HEK293 (cell line): ENCODE data around the gene CACNA2D3.

Experiments used
- CTCF ChIA-PET: fragments of 350-600 bp; formaldehyde crosslinking; extraction: SDS; loops from one replicate; lab custom pipeline; 2021; ENCODE audit warnings: antibody characterized with exemption; lab: Yijun Ruan, JAX
- POLR2A ChIA-PET: fragments of 300-600 bp; formaldehyde crosslinking; extraction: SDS; loops from one replicate; lab custom pipeline; 2020; ENCODE audit warnings: antibody characterized with exemption, inconsistent platforms; lab: Yijun Ruan, JAX
- H3K27ac ChIP-seq: fragments of 200-500 bp; sonication (Bioruptor generic); 2 replicates; pipeline ENCODE4 v1.5.1; 2014; ENCODE audit warnings: low read depth, low read length, control low read depth, inconsistent platforms; ENCODE audit errors: extremely low read depth
- H3K36me3 ChIP-seq, 2 experiments: fragments of 200-500 bp in 1 of 2; sonication (Bioruptor generic) in 1 of 2; 1 replicate in 1 of 2; 2 replicates in 1 of 2; pipeline ENCODE4 v1.5.1; 2014 to 2017; ENCODE audit warnings: inconsistent platforms in 2 of 2, low read length in 2 of 2; ENCODE audit not compliant: control insufficient read depth in 2 of 2, insufficient read depth in 1 of 2
- H3K4me1 ChIP-seq: fragments of 200-500 bp; sonication (Bioruptor generic); 2 replicates; pipeline ENCODE4 v1.5.1; 2014; ENCODE audit warnings: mild to moderate bottlenecking, low read length, inconsistent platforms; ENCODE audit not compliant: control insufficient read depth, insufficient read depth
- H3K4me3 ChIP-seq: 2 replicates; pipeline ENCODE4 v1.5.1; 2011; ENCODE audit warnings: low read depth, mild to moderate bottlenecking, control low read depth, low read length, moderate library complexity
- H3K9me3 ChIP-seq: fragments of 200-500 bp; sonication (Bioruptor generic); 2 replicates; pipeline ENCODE4 v1.5.1; 2014; ENCODE audit warnings: low read depth, low read length, inconsistent platforms; ENCODE audit not compliant: control insufficient read depth, insufficient read depth
- BCL11A ChIP-seq: fragments of 450-650 bp; formaldehyde crosslinking; IDR thresholded peaks from 2 replicates; pipeline ENCODE4 v1.5.1; 2016; ENCODE audit warnings: low read depth, missing biosample characterization, missing genetic modification characterization
- GFI1B ChIP-seq: fragments of 450-650 bp; formaldehyde crosslinking; IDR thresholded peaks from 2 replicates; pipeline ENCODE4 v1.5.1; 2016; ENCODE audit warnings: missing biosample characterization, missing genetic modification characterization
- GLIS1 ChIP-seq: fragments of 450-650 bp; formaldehyde crosslinking; IDR thresholded peaks from 2 replicates; pipeline ENCODE4 v1.5.1; 2016; ENCODE audit warnings: missing biosample characterization, missing genetic modification characterization
- KLF9 ChIP-seq: fragments of 450-650 bp; formaldehyde crosslinking; IDR thresholded peaks from 2 replicates; pipeline ENCODE4 v1.5.1; 2016; ENCODE audit warnings: missing biosample characterization, missing genetic modification characterization, low read depth
- MEIS1 ChIP-seq: sonication (generic); formaldehyde crosslinking; IDR thresholded peaks from 2 replicates; pipeline ENCODE4 v1.8.1; 2022; ENCODE audit warnings: missing genetic modification reagents, mild to moderate bottlenecking, borderline replicate concordance
- RBAK ChIP-seq: fragments of 450-650 bp; formaldehyde crosslinking; IDR thresholded peaks from 2 replicates; pipeline ENCODE4 v1.5.1; 2016; ENCODE audit warnings: missing biosample characterization, missing genetic modification characterization
- TCF7L2 ChIP-seq: IDR thresholded peaks from 2 replicates; pipeline ENCODE4 v1.6.1; 2011; ENCODE audit warnings: low read depth, mild to moderate bottlenecking, inconsistent platforms, low read length, moderate library complexity, borderline replicate concordance
- ZBTB1 ChIP-seq: fragments of 450-650 bp; formaldehyde crosslinking; IDR thresholded peaks from 2 replicates; pipeline ENCODE4 v1.5.1; 2016; ENCODE audit warnings: missing biosample characterization, missing genetic modification characterization
- ZEB2 ChIP-seq: fragments of 450-650 bp; formaldehyde crosslinking; IDR thresholded peaks from 2 replicates; pipeline ENCODE4 v1.5.1; 2016; ENCODE audit warnings: missing biosample characterization, missing genetic modification characterization
- ZFP41 ChIP-seq: fragments of 450-650 bp; formaldehyde crosslinking; IDR thresholded peaks from 2 replicates; pipeline ENCODE4 v1.5.1; 2016; ENCODE audit warnings: missing biosample characterization, missing genetic modification characterization, borderline replicate concordance
- ZNF548 ChIP-seq: fragments of 450-650 bp; formaldehyde crosslinking; IDR thresholded peaks from 2 replicates; pipeline ENCODE4 v1.5.1; 2016; ENCODE audit warnings: missing biosample characterization, missing genetic modification characterization
- ZNF561 ChIP-seq: fragments of 450-650 bp; IDR thresholded peaks from 2 replicates; pipeline ENCODE4 v1.5.1; 2018; ENCODE audit warnings: missing biosample characterization, missing genetic modification characterization, borderline replicate concordance
- ZNF777 ChIP-seq: fragments of 450-650 bp; formaldehyde crosslinking; IDR thresholded peaks from 2 replicates; pipeline ENCODE4 v1.5.1; 2017; ENCODE audit warnings: missing biosample characterization, missing genetic modification characterization, borderline replicate concordance
- TF ChIP-seq, protein P1 (sequence below): fragments of 450-650 bp; formaldehyde crosslinking; IDR thresholded peaks from 2 replicates; pipeline ENCODE4 v1.5.1; 2016; ENCODE audit warnings: missing biosample characterization, missing genetic modification characterization
- TF ChIP-seq, protein P2 (sequence below): fragments of 450-650 bp; formaldehyde crosslinking; IDR thresholded peaks from 2 replicates; pipeline ENCODE4 v1.5.1; 2016; ENCODE audit warnings: missing biosample characterization, missing genetic modification characterization, low read depth
- TF ChIP-seq, protein P3 (sequence below): fragments of 450-650 bp; formaldehyde crosslinking; IDR thresholded peaks from 2 replicates; pipeline ENCODE4 v1.5.1; 2016; ENCODE audit warnings: missing biosample characterization, missing genetic modification characterization
- TF ChIP-seq, protein P4 (sequence below): fragments of 450-650 bp; formaldehyde crosslinking; IDR thresholded peaks from 2 replicates; pipeline ENCODE4 v1.5.1; 2016; ENCODE audit warnings: missing biosample characterization, missing genetic modification characterization
- TF ChIP-seq, protein P5 (sequence below): fragments of 450-650 bp; formaldehyde crosslinking; IDR thresholded peaks from 2 replicates; pipeline ENCODE4 v1.5.1; 2017; ENCODE audit warnings: missing biosample characterization, missing genetic modification characterization

The CACNA2D3 gene

DNA sequence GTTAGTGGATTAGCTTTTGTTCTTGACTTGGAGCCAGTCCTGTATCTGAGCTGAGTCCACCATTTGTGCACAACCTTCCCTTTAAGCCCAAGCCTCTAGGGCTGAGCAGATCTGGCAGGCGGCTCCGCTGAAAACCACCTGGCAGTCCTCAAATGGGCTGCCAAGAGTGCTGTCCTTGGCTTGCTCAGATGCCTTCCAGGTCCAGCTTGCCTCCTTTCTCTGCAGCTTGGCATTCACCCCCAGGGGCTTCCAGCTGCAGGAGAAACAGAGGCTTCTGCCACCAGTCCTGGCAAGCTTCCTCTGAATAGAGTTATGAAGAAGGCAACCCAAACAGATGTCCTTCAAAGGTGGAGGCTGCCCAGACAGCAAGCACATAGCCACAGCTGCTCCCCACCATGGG lies 708.8 kb downstream of the CACNA2D3 start (continued):
- no peak for TF ChIP-seq TCF7L2
- TF ChIP-seq RBAK (tag by site-specific recombination), result no peak
- TF ChIP-seq ZFP41, result no peak
- TF ChIP-seq ZNF777 (tag by site-specific recombination), result no peak
- TF ChIP-seq ZNF561, result no peak
- TF ChIP-seq MEIS1 (CRISPR knock-in tag), result no peak
- TF ChIP-seq, protein P1, sequence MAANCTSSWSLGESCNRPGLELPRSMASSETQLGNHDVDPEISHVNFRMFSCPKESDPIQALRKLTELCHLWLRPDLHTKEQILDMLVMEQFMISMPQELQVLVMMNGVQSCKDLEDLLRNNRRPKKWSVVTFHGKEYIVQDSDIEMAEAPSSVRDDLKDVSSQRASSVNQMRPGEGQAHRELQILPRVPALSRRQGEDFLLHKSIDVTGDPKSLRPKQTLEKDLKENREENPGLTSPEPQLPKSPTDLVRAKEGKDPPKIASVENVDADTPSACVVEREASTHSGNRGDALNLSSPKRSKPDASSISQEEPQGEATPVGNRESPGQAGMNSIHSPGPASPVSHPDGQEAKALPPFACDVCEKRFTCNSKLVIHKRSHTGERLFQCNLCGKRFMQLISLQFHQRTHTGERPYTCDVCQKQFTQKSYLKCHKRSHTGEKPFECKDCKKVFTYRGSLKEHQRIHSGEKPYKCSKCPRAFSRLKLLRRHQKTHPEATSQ (tag by site-specific recombination), result no peak
- TF ChIP-seq, protein P2, sequence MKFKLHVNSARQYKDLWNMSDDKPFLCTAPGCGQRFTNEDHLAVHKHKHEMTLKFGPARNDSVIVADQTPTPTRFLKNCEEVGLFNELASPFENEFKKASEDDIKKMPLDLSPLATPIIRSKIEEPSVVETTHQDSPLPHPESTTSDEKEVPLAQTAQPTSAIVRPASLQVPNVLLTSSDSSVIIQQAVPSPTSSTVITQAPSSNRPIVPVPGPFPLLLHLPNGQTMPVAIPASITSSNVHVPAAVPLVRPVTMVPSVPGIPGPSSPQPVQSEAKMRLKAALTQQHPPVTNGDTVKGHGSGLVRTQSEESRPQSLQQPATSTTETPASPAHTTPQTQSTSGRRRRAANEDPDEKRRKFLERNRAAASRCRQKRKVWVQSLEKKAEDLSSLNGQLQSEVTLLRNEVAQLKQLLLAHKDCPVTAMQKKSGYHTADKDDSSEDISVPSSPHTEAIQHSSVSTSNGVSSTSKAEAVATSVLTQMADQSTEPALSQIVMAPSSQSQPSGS (tag by site-specific recombination), result no peak

DNA sequence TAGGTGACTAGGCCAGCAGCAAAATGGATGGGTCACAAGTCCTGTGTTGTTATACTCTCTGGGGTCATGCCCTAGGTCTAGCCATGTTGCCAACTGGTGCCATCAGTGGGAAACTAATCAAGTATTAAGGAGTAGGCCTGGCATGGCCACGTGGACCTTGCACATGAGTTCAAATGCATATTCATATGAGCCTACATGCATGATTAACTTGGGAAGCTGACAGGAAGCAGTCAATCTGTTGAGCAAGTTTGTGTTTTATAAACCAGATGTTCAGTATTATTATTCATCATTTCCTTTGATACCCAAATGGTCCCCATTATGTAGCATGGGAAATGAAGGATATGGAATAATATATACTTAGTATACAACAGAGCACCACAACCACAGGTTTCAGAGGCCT lies 710.5 kb downstream of the CACNA2D3 start:
- Histone ChIP-seq H3K4me3 (no peak overlapping the region), H3K4me1 (no peaks in the 10 kb centered on the region), H3K27ac (no peak overlapping the region), H3K36me3 (no peaks in the 10 kb centered on the region), H3K9me3 (no peaks in the 10 kb centered on the region)
- no peak for TF ChIP-seq ZEB2
- no peak for TF ChIP-seq ZBTB1 (tag by site-specific recombination)
- TF ChIP-seq KLF9 (tag by site-specific recombination), result no peak
- TF ChIP-seq, protein P3, sequence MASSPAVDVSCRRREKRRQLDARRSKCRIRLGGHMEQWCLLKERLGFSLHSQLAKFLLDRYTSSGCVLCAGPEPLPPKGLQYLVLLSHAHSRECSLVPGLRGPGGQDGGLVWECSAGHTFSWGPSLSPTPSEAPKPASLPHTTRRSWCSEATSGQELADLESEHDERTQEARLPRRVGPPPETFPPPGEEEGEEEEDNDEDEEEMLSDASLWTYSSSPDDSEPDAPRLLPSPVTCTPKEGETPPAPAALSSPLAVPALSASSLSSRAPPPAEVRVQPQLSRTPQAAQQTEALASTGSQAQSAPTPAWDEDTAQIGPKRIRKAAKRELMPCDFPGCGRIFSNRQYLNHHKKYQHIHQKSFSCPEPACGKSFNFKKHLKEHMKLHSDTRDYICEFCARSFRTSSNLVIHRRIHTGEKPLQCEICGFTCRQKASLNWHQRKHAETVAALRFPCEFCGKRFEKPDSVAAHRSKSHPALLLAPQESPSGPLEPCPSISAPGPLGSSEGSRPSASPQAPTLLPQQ, result no peak
- TF ChIP-seq ZFP41, result no peak
- no peak for TF ChIP-seq GFI1B (tag by site-specific recombination)
- TF ChIP-seq, protein P4, sequence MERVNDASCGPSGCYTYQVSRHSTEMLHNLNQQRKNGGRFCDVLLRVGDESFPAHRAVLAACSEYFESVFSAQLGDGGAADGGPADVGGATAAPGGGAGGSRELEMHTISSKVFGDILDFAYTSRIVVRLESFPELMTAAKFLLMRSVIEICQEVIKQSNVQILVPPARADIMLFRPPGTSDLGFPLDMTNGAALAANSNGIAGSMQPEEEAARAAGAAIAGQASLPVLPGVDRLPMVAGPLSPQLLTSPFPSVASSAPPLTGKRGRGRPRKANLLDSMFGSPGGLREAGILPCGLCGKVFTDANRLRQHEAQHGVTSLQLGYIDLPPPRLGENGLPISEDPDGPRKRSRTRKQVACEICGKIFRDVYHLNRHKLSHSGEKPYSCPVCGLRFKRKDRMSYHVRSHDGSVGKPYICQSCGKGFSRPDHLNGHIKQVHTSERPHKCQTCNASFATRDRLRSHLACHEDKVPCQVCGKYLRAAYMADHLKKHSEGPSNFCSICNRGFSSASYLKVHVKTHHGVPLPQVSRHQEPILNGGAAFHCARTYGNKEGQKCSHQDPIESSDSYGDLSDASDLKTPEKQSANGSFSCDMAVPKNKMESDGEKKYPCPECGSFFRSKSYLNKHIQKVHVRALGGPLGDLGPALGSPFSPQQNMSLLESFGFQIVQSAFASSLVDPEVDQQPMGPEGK (tag by site-specific recombination), result no peak
- TF ChIP-seq GLIS1 (tag by site-specific recombination), result no peak
- TF ChIP-seq ZNF548 (tag by site-specific recombination), result no peak
- TF ChIP-seq BCL11A (tag by site-specific recombination), result no peak
- no peak for TF ChIP-seq ZNF561
- TF ChIP-seq, protein P5, sequence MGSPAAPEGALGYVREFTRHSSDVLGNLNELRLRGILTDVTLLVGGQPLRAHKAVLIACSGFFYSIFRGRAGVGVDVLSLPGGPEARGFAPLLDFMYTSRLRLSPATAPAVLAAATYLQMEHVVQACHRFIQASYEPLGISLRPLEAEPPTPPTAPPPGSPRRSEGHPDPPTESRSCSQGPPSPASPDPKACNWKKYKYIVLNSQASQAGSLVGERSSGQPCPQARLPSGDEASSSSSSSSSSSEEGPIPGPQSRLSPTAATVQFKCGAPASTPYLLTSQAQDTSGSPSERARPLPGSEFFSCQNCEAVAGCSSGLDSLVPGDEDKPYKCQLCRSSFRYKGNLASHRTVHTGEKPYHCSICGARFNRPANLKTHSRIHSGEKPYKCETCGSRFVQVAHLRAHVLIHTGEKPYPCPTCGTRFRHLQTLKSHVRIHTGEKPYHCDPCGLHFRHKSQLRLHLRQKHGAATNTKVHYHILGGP, result no peak
- POLR2A ChIA-PET, result no interaction called here
- CTCF ChIA-PET, result interaction anchor here (0.6 kb wide), 2 partner anchors 239 to 397 kb away, joined by 3 to 6 read pairs; no protein-coding TSS in a partner anchor
